ENCODE results near the gene KCNMA1. TPM values are rescaled to one million over a fixed set of nuclear protein-coding genes. Genes with fewer than 3 reads are reported as not detected.

KCNMA1 gene
- total RNA-seq, 2 experiments from 2014 or later = not detected

DNA sequence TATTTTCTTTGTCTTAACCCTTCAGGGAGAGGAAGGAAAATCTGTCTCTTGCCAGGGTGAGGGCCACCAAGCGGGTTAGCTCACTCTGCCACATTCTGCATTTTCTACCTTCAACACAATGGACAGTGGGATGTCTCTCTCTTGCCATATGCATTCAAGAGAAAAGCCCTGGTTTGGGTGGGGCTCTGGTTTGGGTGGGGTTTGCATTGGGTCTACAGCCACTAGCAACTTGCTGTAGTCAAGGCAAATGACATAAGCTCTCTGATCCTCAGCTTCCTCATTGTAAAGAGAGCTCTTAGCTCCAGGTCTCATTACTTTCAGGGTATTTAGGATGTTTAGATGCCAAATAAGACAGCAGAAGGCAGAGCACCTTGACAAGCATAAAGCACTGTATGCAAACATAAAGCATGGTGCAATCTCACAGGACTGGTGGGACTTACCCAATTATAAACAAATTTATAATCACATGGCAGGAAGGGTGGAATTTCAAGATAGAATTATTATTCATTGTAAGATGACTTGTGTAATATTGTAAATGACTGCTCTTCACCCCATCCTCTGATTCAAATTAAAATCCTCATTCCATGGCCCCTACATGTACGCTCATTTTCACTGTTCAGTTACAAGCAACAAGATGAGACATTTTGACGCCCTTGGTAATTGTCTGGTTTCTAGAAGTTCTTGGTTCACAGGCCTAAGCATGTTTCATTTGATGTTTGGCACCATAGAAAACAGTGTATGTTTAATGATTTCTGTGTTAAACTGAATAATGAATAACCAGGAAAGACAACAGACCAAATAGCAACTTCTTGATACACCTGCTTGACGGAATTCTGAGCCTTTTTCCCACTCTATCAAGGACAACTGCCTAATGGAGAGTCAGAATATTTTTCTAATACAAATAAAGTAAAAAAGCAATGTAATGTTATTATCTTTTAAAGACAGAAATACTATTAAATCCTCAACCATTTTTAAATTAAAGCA lies 258.9 kb downstream of the KCNMA1 start:
- no peak for DNase-seq
- intact Hi-C loops (cut with micrococcal nuclease) = no loop called here
- no peak overlapping the region for H3K27ac Mint-ChIP-seq
- POLR2A ChIA-PET = no interaction called here
- H3K4me1 Mint-ChIP-seq (ENCODE audit: low read depth) = no peaks in the 10 kb centered on the region
- no peaks in the 10 kb centered on the region for H3K9me3 Mint-ChIP-seq
- H3K27me3 Mint-ChIP-seq = peaks cover 4% of the 10 kb centered on the region
- no peak overlapping the region for H3K4me3 Mint-ChIP-seq
- CTCF ChIA-PET = no interaction called here
- H3K36me3 Mint-ChIP-seq = no peaks in the 10 kb centered on the region

DNA sequence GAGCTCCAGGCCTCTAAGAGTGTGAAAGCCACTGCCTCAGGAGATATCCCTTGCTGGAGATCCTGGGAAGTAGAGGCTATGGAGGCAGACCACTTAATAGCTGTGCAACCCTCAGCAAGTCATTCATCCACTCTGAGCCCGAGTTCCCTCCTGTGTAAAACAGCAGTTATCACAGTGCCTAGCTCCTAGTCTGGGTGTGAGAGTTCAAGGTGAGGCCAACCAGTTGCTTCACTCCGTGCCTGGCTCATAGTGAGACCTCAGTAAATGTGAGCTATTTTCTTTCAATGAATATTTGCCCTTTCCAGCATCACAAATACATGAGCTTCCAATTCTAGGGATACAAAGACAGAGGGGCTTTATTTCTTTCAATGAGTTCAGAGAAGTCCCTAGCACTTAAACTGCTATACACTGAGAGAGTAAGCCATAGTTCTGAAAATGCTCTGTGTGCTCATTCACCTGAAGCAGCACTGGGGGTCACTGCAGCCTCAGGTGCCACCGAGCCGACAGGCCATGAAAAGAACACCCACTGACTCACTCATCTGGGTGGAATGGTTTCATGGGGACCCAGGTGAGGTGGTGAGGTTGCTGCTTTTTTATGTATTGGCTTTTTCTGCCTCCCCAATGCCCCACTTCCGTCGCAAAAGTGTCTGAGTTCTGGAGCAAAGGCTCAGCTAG lies 259.8 kb downstream of the KCNMA1 start:
- Mint-ChIP-seq H3K4me3 (no peak overlapping the region), H3K4me1 (ENCODE audit: low read depth) (no peaks in the 10 kb centered on the region), H3K27me3 (peaks cover 4% of the 10 kb centered on the region), H3K36me3 (no peaks in the 10 kb centered on the region), H3K9me3 (no peaks in the 10 kb centered on the region), H3K27ac (no peak overlapping the region)
- DNase-seq = no peak
- POLR2A ChIA-PET = no interaction called here
- intact Hi-C loops (cut with micrococcal nuclease) = no loop called here
- CTCF ChIA-PET = no interaction called here

DNA sequence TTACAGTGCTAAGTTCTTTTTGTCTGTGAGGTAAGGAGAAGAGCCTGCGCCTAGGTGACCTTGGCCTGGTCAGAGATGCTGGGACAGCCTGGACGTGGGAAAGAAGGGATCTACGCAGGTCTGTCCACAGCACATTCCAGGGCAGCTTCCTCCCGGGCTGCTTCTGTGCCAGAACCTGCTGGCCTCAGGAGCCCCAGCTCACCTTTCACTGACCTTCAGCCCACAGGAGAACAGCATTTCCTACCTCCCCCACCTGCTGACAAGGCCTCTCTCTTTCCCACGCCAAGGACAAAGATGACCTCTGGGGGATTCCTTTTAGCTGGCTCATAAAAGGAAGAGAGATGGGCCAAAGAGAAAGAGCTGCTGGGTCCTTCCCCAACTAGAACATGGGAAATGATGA lies 260.6 kb downstream of the KCNMA1 start:
- H3K4me3 Mint-ChIP-seq = no peak overlapping the region
- no peak for DNase-seq
- H3K4me1 Mint-ChIP-seq (ENCODE audit: low read depth) = no peaks in the 10 kb centered on the region
- no peaks in the 10 kb centered on the region for H3K36me3 Mint-ChIP-seq
- no peaks in the 10 kb centered on the region for H3K9me3 Mint-ChIP-seq
- ChIA-PET POLR2A (no interaction called here), CTCF (no interaction called here)
- intact Hi-C loops (cut with micrococcal nuclease) = no loop called here
- no peak overlapping the region for H3K27ac Mint-ChIP-seq
- H3K27me3 Mint-ChIP-seq = peaks cover 4% of the 10 kb centered on the region

DNA sequence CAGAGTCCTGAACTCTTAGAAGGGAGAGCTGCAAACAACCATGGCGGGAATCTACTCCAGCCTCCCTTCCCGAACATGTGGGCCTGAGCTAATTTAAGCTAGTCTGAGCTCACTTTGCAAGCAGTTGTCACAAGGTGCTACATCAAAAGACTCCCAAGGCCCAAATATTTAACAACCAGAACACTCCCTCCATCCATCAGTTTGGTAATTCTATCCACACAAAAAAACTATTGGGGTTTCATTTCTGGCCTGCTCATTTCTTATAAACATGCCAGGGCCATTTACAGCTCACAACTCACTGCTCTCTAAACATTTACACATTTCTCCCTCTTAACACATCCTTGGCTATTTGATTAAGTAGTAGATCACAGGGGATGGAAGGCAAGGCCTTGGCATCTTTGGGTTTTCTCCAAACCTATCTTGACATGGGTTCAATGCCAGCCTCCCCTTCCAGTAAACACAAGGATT lies 263.4 kb downstream of the KCNMA1 start:
- ChIA-PET POLR2A (no interaction called here), CTCF (no interaction called here)
- H3K4me3 Mint-ChIP-seq = no peak overlapping the region

DNA sequence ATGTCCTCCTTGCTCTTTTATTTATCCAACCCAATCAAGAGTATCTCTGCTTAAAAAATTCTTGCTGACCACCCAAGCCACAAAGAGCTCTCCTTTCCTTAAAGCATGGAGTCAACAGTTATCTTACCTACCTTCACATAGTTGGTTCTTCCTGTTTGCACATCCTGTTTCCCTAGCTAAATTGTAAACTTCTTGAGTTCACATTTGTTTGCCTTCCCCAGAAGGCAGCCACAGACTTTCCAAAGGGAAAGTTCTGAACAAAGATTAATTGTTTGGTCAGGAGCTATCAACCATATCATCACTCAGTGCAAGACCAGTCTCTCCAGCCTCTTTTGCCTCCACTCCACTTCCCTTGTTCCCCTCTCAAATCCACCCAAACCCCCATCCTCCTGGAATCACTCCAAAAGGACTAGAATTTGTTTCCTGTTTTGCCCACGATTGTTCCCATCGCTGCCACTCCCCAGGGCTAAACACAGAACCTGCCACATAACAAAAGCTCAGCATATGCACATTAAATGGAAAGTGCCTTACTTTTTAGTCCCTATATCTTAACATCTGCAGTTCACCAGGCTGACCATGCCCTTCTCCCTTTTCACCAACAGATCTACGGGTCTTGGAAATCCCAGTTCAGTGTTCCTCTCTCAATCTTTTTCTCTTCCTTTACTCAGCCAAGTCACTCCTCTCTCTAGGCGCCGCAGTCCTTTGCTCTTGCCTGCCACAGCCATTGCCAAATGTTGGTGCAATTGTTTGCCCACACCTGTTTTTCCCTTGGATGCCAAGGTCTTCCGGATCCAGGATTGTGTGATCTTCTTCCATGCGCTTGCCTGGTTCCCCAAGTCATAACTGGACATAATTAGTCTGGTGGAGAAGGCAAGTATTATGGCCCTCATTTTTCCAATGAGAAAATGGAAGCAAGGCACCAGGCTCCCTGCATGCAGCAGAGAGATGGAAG lies 265.5 kb downstream of the KCNMA1 start:
- Mint-ChIP-seq H3K4me3 (no peak overlapping the region), H3K4me1 (ENCODE audit: low read depth) (no peaks in the 10 kb centered on the region), H3K27me3 (no peaks in the 10 kb centered on the region), H3K36me3 (no peaks in the 10 kb centered on the region), H3K27ac (no peak overlapping the region), H3K9me3 (no peaks in the 10 kb centered on the region)
- CTCF ChIA-PET = no interaction called here
- POLR2A ChIA-PET = no interaction called here
- intact Hi-C loops (cut with micrococcal nuclease) = no loop called here
- no peak for DNase-seq

More for the DNA sequence above, 263.4 kb downstream of the KCNMA1 start:
- Mint-ChIP-seq H3K4me1 (ENCODE audit: low read depth) (no peaks in the 10 kb centered on the region), H3K36me3 (no peaks in the 10 kb centered on the region), H3K27me3 (no peaks in the 10 kb centered on the region), H3K27ac (no peak overlapping the region), H3K9me3 (no peaks in the 10 kb centered on the region)
- no peak for DNase-seq
- intact Hi-C loops (cut with micrococcal nuclease) = no loop called here

DNA sequence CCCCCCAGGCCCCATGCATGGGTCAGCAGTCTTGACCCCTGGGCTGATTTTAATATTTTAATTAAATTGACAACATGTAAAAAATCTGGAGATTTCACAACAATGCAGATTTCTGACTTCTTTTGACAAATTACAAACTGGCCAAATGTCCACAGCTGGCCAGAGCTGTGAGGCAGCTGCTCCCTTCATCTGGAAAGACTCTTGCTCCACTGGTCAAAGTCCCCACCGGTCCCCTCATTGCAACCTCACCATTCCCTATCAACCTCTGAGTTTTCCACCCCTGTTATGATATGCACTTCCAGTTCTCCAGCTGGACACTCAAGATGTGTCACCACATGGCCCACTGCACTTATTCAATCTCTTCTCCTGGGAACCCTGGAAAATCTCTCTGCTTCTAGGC lies 266.2 kb downstream of the KCNMA1 start:
- DNase-seq = no peak
- Mint-ChIP-seq H3K27me3 (no peaks in the 10 kb centered on the region), H3K36me3 (no peaks in the 10 kb centered on the region), H3K4me3 (no peak overlapping the region), H3K27ac (no peak overlapping the region), H3K9me3 (no peaks in the 10 kb centered on the region), H3K4me1 (ENCODE audit: low read depth) (no peaks in the 10 kb centered on the region)
- intact Hi-C loops (cut with micrococcal nuclease) = no loop called here
- POLR2A ChIA-PET = no interaction called here
- CTCF ChIA-PET = no interaction called here

DNA sequence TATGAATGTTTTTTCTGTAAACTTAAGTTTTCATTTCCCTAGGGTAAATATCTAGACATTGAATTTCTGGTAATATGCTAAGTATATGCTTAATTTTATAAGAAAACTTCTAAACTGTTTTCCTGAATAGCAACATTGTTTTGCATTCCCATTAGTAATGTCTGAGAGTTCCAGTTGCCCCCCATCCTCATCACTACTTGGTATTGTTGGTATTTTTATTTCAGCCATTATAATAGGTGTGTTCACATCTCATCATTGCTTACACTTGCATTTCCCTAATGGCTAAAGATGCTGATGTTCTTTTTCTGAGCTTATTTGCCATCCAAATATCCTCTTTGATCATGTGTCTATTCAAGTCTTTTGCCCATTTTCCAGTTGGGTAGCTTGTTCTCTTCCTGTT lies 269.6 kb downstream of the KCNMA1 start:
- ChIA-PET POLR2A (no interaction called here), CTCF (no interaction called here)
- intact Hi-C loops (cut with micrococcal nuclease) = no loop called here
- Mint-ChIP-seq H3K4me1 (ENCODE audit: low read depth) (no peaks in the 10 kb centered on the region), H3K9me3 (no peaks in the 10 kb centered on the region), H3K36me3 (no peaks in the 10 kb centered on the region), H3K4me3 (no peak overlapping the region), H3K27me3 (peaks cover 2% of the 10 kb centered on the region), H3K27ac (no peak overlapping the region)
- no peak for DNase-seq

DNA sequence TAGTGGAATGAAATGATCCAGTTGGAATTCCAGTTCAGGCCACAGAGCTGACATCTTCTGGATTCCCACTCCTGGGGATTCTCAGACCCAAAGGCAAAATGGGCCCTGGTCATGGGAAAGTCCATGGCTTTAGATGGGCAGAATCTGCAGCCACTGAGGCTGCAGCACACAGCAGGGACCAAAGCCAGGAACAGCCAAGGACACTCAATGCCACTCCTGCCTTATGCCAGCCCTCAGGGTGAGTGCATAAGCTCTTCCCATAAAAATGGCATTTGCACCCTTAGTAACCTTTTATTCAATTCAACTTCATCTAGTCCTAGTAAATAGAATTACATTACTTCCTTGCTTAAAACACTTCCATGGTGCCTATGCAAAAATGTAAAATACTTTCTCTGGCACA lies 274.4 kb downstream of the KCNMA1 start:
- intact Hi-C loops (cut with micrococcal nuclease) = no loop called here
- H3K4me3 Mint-ChIP-seq = no peak overlapping the region
- H3K27ac Mint-ChIP-seq = no peak overlapping the region
- no peaks in the 10 kb centered on the region for H3K9me3 Mint-ChIP-seq
- DNase-seq = no peak
- H3K27me3 Mint-ChIP-seq = peaks cover 6% of the 10 kb centered on the region
- H3K36me3 Mint-ChIP-seq = no peaks in the 10 kb centered on the region
- POLR2A ChIA-PET = no interaction called here
- CTCF ChIA-PET = no interaction called here
- H3K4me1 Mint-ChIP-seq (ENCODE audit: low read depth) = no peaks in the 10 kb centered on the region

DNA sequence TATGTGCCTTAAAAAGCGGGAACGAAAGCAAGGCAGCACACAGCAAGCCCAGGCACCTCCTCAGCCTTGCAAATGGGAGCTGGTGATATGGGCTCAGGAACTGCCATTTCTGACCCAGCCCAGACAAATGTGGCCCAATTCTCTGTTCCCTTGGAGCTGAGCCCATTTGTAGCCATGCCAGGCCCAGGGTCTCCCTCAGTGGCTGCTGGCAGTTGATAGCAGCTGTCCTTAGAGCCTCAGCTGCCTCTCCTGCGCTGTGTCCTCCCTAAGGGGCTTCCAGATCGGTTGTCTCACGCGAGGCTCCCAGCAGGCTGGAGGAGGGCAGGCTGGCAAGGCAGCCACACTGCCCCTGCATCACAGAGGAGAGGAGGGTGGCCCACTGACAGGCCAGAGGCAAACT lies 275.8 kb downstream of the KCNMA1 start:
- CTCF ChIA-PET = no interaction called here
- no peak for DNase-seq
- POLR2A ChIA-PET = no interaction called here
- intact Hi-C loops (cut with micrococcal nuclease) = no loop called here
- Mint-ChIP-seq H3K9me3 (no peaks in the 10 kb centered on the region), H3K27me3 (peaks cover 6% of the 10 kb centered on the region), H3K36me3 (no peaks in the 10 kb centered on the region), H3K27ac (no peak overlapping the region), H3K4me3 (no peak overlapping the region), H3K4me1 (ENCODE audit: low read depth) (no peaks in the 10 kb centered on the region)

DNA sequence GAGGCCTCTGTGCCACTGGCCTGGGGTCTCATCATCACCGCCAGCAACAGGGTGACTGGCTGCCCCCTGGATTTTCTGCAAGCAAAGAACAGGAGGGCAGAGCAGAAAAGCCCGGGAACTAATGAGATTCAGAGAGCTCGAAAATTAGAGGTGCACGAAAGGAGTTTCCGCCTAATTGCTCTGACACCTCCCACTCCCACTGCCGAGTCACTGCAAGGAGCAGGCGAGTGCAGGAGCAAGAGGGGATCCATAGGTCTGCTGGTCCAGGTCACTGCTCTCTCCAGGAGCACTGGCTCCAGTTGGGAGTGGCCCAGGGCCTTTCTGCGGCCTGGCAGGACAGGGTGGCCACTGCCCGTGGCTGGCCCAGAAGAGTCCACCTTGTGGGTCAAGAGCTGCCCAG lies 276.2 kb downstream of the KCNMA1 start:
- CTCF ChIA-PET = no interaction called here
- no peaks in the 10 kb centered on the region for H3K36me3 Mint-ChIP-seq
- no peak overlapping the region for H3K4me3 Mint-ChIP-seq
- intact Hi-C loops (cut with micrococcal nuclease) = no loop called here
- POLR2A ChIA-PET = no interaction called here
- H3K9me3 Mint-ChIP-seq = no peaks in the 10 kb centered on the region
- no peak for DNase-seq
- no peak overlapping the region for H3K27ac Mint-ChIP-seq
- peaks cover 6% of the 10 kb centered on the region for H3K27me3 Mint-ChIP-seq
- H3K4me1 Mint-ChIP-seq (ENCODE audit: low read depth) = no peaks in the 10 kb centered on the region

DNA sequence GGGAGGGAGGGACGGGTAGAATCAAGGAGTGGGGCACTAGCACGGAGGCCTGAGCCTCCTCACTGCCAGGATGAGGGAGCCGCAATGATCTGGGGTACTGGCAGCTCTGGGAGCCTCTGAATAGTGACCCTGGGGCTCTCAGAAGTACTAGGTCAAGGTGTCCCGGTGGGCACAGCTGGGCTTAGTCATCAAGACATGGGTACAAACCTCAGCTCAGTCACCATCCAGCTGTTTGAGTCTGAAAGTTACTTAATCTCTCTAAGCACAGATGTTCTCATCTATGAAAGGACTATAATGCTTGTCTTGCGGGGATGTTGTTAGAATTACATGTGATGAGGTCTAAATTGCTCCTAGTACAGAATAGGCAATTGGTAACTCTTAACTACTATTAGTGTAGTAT lies 276.8 kb downstream of the KCNMA1 start:
- CTCF ChIA-PET = no interaction called here
- H3K9me3 Mint-ChIP-seq = no peaks in the 10 kb centered on the region
- no peak overlapping the region for H3K4me3 Mint-ChIP-seq
- H3K27me3 Mint-ChIP-seq = peaks cover 6% of the 10 kb centered on the region
- intact Hi-C loops (cut with micrococcal nuclease) = no loop called here
- DNase-seq = no peak
- H3K27ac Mint-ChIP-seq = no peak overlapping the region
- H3K4me1 Mint-ChIP-seq (ENCODE audit: low read depth) = no peaks in the 10 kb centered on the region
- POLR2A ChIA-PET = no interaction called here
- H3K36me3 Mint-ChIP-seq = no peaks in the 10 kb centered on the region

DNA sequence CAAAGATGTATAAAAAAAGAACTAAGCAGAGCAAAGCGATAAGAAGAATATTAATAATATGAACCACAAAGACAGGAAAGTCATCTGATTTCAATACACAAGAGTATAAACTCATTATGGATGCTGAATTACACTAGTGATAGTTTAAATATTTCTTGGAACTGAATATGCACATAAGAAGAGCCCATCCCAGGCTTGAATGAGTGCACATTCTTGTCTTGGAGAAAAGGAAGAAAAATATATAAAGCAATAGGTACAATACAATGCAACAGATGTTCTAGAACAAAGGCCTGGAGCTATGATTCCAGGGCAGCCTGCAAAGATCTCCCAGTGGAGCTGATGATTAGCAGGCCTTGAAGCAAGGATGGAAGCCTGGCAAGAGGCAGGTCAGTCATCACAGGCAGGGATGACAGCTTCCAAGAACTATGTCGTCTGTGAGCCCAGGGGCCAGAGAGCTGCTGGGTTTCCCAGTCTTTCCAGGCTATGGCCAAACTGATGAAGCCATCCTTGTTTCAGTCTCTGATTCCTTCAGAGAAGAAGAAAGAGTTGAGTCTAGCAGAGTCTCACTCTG lies 277.6 kb downstream of the KCNMA1 start:
- Mint-ChIP-seq H3K4me3 (no peak overlapping the region), H3K27me3 (peaks cover 4% of the 10 kb centered on the region), H3K27ac (no peak overlapping the region), H3K36me3 (no peaks in the 10 kb centered on the region), H3K4me1 (ENCODE audit: low read depth) (no peaks in the 10 kb centered on the region), H3K9me3 (no peaks in the 10 kb centered on the region)
- POLR2A ChIA-PET = no interaction called here
- CTCF ChIA-PET = no interaction called here
- no peak for DNase-seq
- intact Hi-C loops (cut with micrococcal nuclease) = no loop called here

All from activated CD4-positive, alpha-beta memory T cell treated with anti-CD3 and anti-CD28 coated beads for 36 hours (primary cell).